Mononuclear cell (primary cell): ENCODE data around the gene CIAPIN1. TPM values are rescaled to one million over a fixed set of nuclear protein-coding genes. Genes with fewer than 3 reads are reported as not detected.
A peak's percentile ranks its signal among the peaks of the same experiment; 100 is the strongest.
"Not testable (repeated sequence)": the region's sequence is repeated elsewhere in the genome, so short reads cannot be mapped to it uniquely, and the experiment has no call there.

Experiments
- H3K27me3 ChIP-seq: 2 replicates; pipeline ENCODE4 v1.6.0; 2011; ENCODE audit warnings: low read length, control low read depth; ENCODE audit not compliant: insufficient read depth
- H3K4me1 ChIP-seq: 2 replicates; pipeline ENCODE4 v1.5.1; 2011; ENCODE audit warnings: mild to moderate bottlenecking, low read length, control low read depth; ENCODE audit not compliant: insufficient read depth
- H3K4me3 ChIP-seq: 2 replicates; pipeline ENCODE4 v1.5.1; 2011; ENCODE audit warnings: mild to moderate bottlenecking, low read length, moderate library complexity
- H3K9me3 ChIP-seq: 2 replicates; pipeline ENCODE4 v1.5.1; 2011; ENCODE audit warnings: low read depth, mild to moderate bottlenecking, control low read depth, low read length
- total RNA-seq: library from RNA; depleted of rRNA; stranded (reverse); fragments of >200 nt; gene quantifications from one replicate; pipeline ENCODE4 v1.2.3, GENCODE V29; 2012

Gene CIAPIN1
- total RNA-seq, 1 donor: 30.6 TPM

DNA sequence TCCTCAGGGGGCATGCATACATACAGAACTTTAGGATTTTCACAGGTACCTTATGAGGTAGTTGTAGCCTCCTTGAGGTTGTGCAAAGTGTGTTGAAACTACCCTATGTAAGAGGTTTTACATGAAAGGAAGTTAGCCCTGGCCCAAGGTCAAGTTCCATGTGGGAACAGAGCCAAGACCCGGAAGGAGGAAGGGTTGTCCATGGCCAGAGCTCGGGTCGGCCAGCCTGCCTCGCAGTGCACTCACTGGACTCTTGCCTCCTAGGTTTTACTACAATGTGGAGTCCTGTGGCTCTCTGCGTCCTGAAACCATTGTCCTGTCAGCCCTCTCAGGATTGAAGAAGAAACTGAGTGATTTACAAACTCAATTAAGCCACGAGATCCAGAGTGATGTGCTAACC, 23.5 kb upstream of the CIAPIN1 start:
- Histone ChIP-seq H3K9me3 (no peaks in the 10 kb centered on the region), H3K4me3 (no peak overlapping the region), H3K27me3 (no peaks in the 10 kb centered on the region), H3K4me1 (peaks cover 15% of the 10 kb centered on the region)

DNA sequence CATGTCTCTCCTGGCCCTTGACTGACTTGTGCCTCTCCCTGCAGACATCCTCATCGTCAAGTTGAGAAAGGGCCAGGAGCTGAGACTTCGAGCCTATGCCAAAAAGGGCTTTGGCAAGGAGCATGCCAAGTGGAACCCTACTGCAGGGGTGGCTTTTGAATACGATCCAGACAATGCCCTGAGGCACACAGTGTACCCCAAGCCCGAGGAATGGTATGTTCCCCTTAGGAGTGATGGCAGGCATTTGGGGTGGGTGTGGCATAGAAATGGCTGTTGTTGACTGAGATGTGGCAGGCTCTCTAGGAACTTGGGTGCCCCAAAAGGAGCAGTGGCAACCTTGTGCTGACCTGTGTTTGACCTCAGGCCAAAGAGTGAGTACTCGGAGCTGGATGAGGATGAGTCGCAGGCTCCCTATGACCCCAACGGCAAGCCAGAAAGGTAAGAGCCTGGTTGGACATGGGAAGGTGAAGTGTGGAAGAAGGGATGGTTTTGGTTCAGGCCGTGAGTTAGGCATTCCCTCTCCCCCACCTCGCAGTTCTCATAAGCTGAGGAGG, 22.8 kb upstream of the CIAPIN1 start:
- no peaks in the 10 kb centered on the region for H3K9me3 ChIP-seq
- peaks cover 15% of the 10 kb centered on the region for H3K4me1 ChIP-seq
- no peak overlapping the region for H3K4me3 ChIP-seq
- H3K27me3 ChIP-seq: no peaks in the 10 kb centered on the region

DNA sequence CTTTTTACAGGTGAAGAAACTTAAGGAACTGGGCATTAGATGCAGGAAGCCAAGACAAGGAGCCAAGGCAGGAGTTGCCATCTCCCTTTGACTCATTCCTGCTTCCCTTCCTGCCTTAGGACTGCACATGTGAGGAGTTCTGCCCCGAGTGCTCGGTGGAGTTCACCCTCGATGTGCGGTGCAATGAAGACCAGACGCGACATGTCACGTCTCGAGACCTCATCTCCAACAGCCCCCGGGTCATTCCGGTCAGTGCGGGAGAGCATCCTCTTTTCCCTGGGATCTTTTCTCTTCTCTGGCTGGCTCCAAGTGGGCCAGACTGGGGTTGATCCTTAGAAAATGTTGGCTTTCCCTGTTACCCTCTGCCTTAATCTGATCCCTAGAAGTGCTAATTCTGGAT, 21.9 kb upstream of the CIAPIN1 start:
- no peaks in the 10 kb centered on the region for H3K9me3 ChIP-seq
- no peak overlapping the region for H3K4me3 ChIP-seq
- H3K27me3 ChIP-seq: no peaks in the 10 kb centered on the region
- H3K4me1 ChIP-seq: peaks cover 21% of the 10 kb centered on the region

DNA sequence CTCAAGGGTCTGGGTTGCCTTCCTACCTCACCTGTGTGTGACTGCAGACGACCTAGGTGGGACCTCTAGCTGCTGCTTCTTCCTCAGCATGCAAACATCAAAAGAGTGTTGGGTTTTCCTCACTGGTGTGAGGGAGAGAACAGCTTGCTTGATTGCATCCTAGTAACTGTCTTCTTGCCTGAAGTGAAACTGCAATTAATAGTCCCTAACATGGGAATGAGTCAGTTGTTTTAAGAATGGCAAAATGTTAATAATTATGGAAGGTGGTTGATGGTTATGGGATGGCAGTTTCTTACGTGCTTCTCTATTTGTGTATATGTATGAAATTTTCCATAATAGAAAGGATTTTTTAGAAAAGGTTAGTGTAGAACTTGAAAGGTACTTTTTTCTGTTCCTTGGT, 21.2 kb upstream of the CIAPIN1 start:
- Histone ChIP-seq H3K4me1 (peaks cover 28% of the 10 kb centered on the region), H3K27me3 (no peaks in the 10 kb centered on the region), H3K9me3 (no peaks in the 10 kb centered on the region), H3K4me3 (no peak overlapping the region)

DNA sequence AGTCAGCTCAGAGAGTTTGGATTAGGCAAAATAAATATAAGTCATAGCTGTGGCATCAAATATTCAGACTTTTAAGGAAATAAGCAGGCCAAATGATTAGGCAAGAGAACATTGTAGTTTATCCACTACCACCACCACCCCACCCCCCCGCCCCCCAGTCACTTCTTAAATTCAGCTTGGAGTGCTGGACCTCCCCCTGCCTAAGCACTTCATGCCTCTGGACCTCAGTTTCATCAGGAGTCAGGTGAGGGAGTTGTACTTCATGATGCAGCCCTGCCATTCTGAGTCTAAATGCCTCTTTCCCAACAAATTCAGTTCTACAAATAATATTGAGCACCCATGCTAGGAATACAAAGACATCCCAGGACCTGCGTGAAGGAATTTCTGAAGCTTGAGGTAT, 17.3 kb upstream of the CIAPIN1 start:
- H3K9me3 ChIP-seq: no peaks in the 10 kb centered on the region
- no peaks in the 10 kb centered on the region for H3K27me3 ChIP-seq
- peaks cover 20% of the 10 kb centered on the region for H3K4me1 ChIP-seq
- no peak overlapping the region for H3K4me3 ChIP-seq

DNA sequence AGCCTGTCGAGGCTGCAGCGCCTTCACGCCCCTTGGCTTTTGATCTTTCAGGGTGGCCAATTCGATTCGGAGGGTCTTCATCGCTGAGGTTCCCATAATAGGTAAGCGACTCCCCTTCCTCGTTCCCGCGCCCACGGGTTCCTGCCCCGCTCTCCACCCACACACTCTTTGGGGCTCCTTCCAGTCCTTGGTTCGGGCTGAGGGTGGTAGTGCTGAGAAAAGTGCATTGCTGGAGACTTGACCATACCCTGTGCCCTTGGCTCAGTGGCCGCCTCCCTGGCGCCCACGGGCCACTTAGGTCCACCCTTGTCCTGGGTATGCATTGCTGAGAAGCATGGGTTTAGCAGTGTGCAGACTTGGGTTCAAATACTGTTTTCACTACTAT, 15.8 kb upstream of the CIAPIN1 start:
- no peaks in the 10 kb centered on the region for H3K27me3 ChIP-seq
- H3K4me3 ChIP-seq: peak overlapping the region; percentile 66
- no peaks in the 10 kb centered on the region for H3K9me3 ChIP-seq
- H3K4me1 ChIP-seq: peaks cover 20% of the 10 kb centered on the region

DNA sequence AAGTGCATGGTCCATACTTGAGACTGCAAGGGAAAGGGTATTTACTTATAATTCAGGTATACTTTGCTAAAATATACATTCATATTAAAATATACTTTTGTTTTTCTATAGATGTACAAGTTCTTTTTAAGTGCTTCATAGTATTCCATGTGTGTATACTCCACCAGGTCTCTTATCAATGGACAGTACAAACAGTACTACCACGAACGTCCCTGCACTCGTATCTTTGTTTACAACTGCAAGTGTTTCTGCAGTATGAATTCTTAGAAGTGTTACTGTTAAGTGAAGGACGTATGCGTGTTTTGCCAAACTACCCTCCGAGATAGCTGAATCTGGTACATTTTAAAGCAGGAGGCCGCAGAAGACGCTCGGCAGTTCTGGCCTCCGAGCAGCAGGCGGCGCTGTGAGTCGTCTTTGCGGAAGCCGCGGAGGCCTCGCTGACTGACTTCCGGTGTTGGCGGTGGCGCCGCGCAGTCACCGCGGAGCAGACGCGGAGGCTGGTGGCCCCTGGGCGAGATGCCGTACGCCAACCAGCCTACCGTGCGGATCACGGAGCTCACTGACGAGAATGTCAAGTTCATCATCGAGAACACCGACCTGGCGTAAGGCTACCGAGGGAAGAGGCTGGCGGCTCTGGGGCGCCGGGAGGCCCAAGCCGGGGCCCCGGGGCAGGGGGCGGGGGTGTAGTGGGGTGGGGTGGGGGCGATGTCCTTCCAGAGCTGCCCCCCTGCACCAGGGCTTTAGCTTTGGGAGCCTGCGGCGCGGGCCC, 15.2 kb upstream of the CIAPIN1 start, which contains the start of gene POLR2C:
Gene POLR2C, plus strand, starts transcription at position 471 of the 769 bp plus-strand sequence. Its CDS starts 46 bp downstream, at position 517.
- Histone ChIP-seq H3K4me1 (peaks cover 20% of the 10 kb centered on the region), H3K4me3 (peak within 1 kb of the TSS; percentile 66), H3K9me3 (no peaks in the 10 kb centered on the region), H3K27me3 (no peaks in the 10 kb centered on the region)

DNA sequence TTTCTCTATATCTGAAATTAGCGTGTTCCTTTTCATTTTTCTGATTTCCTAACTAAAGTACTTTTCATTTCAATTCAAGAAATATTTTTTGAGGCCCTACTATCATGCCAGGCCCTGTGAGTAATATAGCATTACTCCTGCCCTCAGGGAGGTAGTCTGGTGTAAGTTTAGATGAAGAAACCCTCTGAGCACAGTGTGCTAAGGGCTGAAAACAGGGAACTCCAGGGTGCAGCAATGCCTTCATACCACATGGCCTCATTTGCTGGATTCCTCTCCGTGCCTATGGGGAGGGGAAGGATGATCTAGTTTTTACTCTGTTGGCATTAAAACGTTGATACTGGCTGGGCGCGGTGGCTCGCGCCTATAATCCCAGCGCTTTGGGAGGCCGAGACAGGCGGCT, 4.8 kb upstream of the CIAPIN1 start:
- no peaks in the 10 kb centered on the region for H3K27me3 ChIP-seq

DNA sequence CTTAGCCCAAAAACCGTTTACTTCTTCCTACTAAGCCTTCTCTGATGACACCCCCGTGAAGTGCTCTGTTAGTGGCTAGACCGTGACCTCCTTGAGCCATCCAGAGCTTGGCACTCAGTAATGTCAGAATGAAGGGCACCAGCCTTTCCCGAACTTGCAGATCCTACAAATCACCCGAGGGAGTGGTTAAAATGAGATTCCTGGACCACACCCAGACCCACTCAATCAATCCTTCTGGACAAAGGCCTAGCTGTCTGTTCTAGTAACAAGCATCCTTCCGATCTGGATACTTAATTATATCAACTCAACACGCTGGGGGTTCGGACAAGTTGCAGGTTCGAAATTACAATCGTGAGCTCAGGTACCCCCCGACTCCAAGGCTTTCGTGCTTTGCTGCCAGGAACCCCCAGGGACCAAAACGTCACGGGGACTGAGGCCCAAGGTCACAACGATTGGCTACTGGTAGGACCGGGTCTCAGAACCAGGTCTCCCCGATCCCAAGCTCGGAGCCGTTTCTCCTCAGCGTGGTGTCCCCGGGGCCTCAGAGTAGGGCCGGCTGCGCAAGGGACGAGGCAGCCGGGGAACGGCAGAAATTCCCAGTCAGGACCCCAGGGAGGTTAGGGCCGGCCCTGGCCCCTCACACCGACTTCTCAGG, 527 bp downstream of the CIAPIN1 start:
- no peaks in the 10 kb centered on the region for H3K9me3 ChIP-seq
- H3K27me3 ChIP-seq: no peaks in the 10 kb centered on the region
- H3K4me1 ChIP-seq: peaks cover 27% of the 10 kb centered on the region
- peak overlapping the region; percentile 85 for H3K4me3 ChIP-seq

More for the DNA sequence above, 4.8 kb upstream of the CIAPIN1 start:
- Histone ChIP-seq H3K9me3 (no peaks in the 10 kb centered on the region), H3K4me1 (peaks cover 10% of the 10 kb centered on the region), H3K4me3 (no peak overlapping the region)

DNA sequence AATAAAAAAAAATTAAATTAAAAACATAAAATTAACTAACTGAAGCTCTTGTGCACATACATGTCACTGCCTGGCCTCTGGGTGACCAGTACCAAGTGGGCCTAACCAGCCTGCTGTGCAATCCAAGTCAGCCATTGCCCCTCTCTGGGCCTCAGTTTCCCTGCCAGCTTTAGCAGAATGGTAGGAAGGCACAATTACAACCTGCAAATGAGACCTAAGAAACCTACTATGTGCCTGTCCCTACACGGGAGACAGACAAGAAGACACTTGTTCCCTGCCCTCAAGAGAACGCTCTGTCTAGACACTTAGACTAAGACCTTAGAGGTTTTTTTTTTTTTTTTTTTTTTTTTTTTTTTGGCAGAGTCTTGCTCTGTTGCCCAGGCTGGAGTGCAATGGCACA, 1.7 kb downstream of the CIAPIN1 start:
- no peak overlapping the region for H3K4me3 ChIP-seq
- peaks cover 10% of the 10 kb centered on the region for H3K9me3 ChIP-seq
- H3K27me3 ChIP-seq: no peaks in the 10 kb centered on the region
- peaks cover 27% of the 10 kb centered on the region for H3K4me1 ChIP-seq

DNA sequence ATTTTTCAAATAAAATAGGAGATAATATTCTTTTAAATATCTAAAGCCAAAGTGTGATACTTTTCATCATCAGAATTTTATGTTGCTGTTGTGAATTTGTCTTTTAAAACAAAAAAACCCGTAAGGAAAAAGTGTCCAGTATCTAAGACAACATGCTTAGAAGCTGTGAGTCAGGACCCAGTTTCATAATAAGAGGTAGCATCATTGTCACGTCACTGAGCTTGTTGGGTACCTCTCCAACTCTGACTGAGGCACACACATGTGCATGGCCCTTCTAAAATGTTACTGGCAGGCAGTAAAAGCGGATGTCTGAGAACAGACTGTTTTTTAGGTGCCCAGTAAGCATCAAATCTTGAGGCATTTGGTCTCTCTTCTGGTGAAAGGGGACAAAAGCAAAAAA, 2.5 kb downstream of the CIAPIN1 start:
- peaks cover 13% of the 10 kb centered on the region for H3K9me3 ChIP-seq
- no peak overlapping the region for H3K4me3 ChIP-seq
- peaks cover 27% of the 10 kb centered on the region for H3K4me1 ChIP-seq
- no peaks in the 10 kb centered on the region for H3K27me3 ChIP-seq

DNA sequence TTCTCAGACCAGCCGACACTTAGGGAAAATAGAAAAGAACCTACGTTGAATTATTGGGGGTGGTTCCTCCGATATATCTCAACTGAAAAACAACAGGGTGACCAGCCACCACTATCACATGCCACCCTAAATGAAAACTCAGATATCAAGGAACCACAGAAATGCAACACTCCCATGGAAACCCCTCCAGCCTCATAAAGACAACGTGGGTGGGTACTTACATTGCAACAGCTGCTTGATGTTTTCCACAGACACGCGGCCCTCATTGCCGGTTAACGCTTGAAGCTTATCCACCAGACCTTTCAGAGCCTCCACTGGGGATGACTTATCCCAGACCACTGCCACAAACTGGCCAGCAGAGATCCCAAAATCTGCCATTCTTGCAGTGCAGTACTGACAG, 6.6 kb downstream of the CIAPIN1 start:
- H3K4me3 ChIP-seq, H3K27me3 ChIP-seq, H3K4me1 ChIP-seq: not testable (repeated sequence)
- H3K9me3 ChIP-seq: peaks cover 13% of the 10 kb centered on the region

DNA sequence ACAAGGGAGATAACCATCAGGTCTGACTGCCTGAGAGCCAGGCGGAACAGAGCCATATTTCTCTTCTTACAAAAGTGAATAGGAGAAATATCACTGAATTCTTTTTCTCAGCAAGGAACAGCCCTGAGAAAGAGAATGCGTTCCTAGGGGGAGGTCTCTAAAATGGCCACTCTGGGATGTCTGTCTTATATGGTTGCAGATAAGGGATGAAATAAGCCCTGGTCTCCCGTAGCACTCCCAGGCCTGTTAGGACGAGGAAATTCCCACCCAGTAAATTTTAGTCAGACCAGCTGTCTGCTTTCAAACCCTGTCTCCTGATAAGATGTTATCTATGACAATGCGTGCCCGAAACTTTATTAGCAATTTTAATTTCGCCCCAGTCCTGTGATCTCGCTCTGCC, 7.2 kb downstream of the CIAPIN1 start:
- H3K27me3 ChIP-seq, H3K4me1 ChIP-seq, H3K4me3 ChIP-seq: not testable (repeated sequence)
- H3K9me3 ChIP-seq: peaks cover 13% of the 10 kb centered on the region

DNA sequence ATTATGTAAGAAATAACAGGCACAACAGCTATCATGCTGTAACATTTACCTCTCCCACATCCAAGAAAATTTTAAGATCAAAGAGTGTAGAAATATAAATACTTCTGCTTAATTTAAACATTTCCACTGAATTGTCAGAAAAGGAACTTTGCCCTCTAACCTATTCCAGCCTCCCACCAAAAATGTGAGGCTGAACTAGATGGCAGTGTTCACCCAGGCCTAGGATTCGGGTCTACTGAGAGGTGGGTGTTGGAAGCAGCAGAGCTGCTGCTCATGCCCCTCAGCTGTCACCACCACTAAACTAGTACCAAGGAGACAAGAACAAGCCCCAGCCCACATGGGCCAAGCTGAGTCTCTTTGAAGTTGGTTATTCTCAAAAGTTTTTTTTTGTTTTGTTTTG, 11.3 kb downstream of the CIAPIN1 start:
- Histone ChIP-seq H3K9me3 (peaks cover 6% of the 10 kb centered on the region), H3K4me3 (no peak overlapping the region), H3K27me3 (no peaks in the 10 kb centered on the region), H3K4me1 (peaks cover 3% of the 10 kb centered on the region)

DNA sequence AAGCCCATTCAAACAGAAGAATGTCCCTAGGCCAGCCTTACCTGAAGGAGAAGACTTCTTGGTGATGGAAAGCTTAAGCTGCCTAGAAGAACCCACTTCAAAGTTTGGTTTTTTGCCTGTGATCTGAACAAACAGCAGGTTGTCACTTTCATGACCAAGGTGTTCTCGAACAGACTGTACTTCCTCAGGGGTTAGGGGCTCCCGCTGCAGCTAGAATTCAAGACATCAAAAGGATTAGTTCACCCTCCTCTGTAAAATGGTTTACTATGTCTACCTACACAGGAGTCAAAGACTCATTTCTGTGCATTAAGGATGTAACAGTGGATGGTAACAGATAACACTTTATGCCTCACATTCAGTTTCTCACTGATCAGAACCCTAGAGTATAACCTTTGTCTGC, 13.2 kb downstream of the CIAPIN1 start:
- Histone ChIP-seq H3K4me3 (no peak overlapping the region), H3K9me3 (no peaks in the 10 kb centered on the region), H3K27me3 (no peaks in the 10 kb centered on the region), H3K4me1 (peaks cover 3% of the 10 kb centered on the region)
